Activated naive CD8-positive, alpha-beta T cell treated with anti-CD3 and anti-CD28 coated beads, Interleukin-2, amount 50 U/mL, for 16 hours (primary cell): ENCODE results near the gene DCANP1.

ENCODE experiments used
- DNase-seq: peaks from one replicate; pipeline ENCODE4 v3.0.0-alpha.2; 2020; ENCODE audit warnings: low read depth, low spot score

Gene DCANP1

DNA sequence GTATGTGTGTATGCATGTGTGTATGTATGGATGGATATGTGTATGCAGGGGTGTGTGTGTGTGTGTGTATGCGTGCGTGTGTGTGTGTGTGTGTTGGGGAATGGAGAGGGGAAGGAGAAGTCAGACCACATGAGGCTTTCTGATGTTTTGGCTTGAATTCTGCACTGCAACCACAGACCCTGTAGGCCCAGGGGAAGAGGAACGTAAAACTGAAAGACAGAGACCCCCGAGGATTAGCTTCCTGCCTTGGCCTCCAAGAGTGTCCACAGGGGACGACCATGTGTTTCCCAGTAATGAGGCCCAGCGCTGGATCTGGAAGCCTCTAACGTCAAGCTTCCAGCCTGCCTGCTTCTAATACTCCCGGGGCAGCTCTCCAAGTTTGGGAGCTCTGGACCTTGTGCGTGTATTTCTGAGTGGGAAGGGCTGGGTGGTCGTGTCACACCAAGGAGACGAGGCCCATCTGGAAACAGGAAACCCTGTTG, 5.8 kb downstream of the DCANP1 start:
- DNase-seq, result no peak

DNA sequence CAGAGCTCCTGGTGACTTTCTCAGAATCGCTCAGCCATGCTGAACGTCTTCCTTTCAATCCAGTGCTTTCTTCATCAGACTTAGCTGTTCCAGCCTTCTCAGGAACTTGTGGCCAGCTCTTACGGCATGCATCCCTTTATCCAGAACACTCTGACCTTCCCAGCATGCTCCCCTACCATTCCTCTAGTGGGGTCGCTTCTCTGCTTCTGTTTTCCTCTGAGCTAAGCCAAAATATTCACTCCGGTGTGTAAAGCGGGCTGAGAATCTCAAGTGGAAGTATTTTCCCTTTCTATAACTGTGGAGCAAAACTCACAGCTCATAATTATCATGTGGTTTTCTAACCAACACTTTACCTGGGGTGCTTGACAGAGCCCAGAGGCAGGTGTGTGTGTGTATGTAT, 6.2 kb downstream of the DCANP1 start:
- no peak for DNase-seq

DNA sequence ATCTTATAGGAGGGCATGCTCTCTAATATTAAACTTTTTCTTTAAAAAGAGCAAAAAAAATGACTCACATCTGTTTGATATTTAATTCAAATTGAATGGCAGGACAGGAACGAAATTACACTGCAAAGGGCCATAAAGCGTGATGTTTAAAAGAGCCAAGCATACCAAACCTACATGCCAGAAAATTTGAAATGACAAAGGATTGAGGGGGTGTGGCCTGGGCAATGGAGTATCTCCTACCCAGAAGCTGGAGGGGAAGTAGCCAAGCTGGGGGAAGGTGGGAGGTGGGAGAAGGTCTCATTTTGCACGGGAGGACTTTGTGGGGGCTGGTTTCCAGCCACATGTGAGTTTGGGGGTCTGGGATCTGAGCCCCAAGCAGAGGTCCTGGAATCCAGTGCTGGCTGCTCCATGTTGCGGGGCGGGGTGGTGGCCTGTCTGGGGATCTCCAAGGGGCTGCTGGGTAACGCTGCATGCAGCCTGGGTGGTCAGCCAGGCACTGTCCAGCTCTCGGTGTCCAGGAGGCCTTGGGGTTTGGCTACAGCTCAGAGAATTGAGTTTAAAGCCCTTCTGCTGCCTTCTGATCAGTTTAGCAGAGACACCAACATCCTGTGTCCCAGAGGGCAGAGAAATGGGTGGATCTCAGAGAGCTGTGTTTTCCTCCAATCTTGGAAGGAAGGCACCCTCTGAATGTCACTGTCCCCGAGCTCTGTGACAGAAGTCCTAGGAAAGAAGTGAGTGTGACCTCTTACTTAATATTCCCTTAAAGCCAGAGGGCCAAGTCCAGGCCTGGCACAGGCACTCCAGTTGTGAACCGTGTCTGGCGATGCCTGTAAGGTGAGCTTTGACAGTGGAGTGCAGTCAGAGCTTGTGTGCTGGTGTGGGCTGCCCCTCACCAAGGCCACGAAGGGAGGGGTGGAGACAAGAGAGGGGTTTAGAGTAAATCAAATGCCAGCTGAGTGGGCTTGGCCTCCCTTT, 7.6 kb downstream of the DCANP1 start:
- DNase-seq, result no peak

DNA sequence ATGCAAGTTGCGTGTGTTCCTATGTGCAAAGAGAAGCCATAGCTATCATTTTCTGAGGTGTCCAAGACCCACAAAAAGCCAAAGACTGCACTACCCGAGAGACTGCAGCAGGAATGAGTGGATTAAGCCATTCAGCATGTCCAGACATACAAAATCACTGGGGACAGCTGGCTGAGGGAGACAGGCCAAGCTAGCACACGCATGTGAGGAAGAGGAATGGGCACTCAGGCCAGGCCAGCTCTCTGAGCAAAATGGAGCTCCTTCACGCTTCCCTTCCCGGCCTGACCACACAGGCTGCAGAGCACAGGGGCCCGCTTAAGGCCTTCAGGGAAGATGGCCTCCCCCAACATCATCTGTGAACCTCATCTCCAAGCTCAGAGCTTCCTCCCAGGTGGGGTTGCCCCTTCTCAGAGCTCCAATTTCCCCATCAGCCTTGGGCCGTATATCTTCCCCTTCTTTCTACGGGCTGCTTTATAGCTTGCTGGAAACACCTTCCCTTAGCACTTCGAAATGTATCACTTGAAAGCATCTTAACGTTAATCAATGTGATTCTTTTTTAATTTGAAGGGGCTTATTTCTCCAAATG, 8.4 kb downstream of the DCANP1 start:
- DNase-seq, result no peak

DNA sequence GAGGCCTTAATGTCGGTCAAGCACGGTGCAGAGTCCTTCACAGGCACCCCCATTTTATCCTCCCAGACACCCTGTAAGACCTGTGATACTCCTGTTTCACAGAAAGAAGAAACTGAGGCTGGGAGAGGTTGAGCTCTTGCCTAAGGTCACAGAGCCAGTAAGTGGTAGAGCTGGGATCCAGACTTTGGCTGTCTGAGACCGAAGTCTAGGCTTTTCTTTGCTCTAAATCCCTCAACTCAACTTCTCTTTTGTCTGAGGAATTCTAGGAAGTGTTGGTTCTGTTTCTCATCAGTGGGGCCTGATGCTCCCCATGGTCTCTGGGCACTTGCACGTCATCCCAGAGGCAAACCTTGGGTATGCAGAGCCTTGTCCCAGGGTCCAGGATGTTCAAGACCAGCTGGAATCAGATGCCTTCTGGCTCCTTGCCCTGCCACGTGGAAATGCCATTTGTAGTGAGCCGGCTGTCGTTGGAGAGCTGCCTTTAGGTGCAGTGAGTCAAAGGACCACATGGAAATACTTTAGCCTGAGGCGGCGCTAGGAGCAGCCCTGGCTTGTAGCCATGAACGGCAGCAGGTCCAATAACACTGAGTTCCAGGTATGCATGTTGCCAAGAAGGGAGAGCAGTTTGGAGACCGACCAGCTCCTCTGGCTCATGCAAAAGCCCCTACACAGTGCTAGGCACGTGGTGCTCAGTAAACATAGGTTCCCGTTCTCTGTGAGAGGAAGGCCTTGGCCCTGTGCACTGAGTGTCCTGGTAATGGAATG, 9.2 kb downstream of the DCANP1 start:
- no peak for DNase-seq

DNA sequence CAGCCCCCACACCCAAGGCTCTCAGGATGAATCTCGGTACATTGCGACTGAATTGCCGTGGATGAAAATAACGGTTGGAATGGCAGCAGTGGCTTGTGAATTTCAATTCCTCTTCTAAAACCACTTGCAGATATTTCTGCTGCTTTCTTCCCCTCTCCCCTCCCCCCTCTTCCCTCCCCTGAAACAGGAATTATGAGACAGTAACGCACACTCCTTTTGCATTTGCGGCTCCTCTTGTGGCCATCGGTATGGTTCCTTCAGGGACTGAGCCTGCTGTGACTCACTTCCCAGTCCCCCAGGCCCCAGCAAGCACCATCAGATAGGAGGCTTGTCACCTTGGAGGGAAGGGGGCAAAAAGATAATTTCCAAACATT, 9.7 kb downstream of the DCANP1 start:
- DNase-seq, result no peak

DNA sequence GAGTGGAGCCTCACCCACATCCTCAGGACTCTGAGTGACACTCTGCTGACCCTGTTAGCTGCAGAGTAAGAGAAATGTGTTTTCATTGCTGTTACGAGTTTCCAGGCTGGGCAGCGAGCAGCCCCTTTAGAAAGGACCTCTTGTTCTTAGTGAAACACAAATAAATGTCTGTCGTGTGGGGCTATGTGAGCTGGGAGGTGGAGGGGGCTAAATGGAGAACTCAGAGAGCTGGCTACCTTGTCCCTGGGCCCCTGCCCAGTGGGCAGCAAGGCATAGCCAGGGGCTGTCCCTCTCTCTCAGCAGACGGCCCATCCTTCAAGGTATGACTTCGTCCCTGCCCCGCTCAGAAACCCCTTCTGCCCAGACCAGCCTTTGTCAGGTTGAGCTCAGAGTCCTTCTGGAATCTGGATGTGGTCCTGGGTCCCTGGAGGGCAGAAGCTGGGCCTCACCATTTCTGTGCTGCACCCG, 10.2 kb downstream of the DCANP1 start:
- DNase-seq, result no peak

DNA sequence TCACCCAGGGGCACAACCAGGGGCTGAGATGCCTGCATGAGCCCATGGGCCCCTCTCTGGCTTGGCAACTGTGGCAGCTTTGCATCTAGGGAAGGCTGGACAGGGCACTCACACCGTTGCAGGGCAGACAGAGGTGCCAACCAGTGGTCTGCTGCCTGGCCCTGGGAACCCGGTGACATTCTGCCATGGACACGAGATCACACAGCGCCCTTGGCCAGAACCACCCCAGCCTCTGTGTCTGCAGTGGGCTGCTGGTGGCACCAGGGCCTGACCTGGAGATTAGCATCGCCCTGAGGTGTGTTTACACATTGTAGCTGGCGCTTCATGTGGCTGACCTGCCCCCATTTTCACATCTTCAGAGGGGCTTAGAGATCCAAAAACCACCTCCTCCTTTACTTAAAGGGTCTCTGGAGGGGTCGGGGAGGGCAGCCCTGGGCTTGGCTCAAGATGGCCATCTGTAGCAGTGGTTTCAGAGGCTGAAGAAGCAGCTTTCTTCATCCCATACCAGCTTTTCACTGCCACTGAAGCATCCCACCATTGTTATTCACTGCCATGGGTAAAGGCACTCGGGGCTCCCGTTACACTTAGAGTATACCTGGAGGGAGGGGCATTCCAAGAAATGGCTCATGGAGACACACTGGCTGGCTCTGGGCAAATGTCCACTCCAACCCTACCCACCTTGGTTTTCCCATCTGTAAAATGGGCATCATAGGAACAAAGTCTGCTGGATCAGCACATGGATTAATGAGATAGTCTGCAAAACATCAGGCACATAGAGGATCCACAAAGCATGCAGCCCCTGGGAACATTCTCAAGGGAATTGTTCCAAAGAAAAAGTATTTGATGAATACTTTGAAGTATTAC, 11.4 kb downstream of the DCANP1 start:
- DNase-seq, result no peak

DNA sequence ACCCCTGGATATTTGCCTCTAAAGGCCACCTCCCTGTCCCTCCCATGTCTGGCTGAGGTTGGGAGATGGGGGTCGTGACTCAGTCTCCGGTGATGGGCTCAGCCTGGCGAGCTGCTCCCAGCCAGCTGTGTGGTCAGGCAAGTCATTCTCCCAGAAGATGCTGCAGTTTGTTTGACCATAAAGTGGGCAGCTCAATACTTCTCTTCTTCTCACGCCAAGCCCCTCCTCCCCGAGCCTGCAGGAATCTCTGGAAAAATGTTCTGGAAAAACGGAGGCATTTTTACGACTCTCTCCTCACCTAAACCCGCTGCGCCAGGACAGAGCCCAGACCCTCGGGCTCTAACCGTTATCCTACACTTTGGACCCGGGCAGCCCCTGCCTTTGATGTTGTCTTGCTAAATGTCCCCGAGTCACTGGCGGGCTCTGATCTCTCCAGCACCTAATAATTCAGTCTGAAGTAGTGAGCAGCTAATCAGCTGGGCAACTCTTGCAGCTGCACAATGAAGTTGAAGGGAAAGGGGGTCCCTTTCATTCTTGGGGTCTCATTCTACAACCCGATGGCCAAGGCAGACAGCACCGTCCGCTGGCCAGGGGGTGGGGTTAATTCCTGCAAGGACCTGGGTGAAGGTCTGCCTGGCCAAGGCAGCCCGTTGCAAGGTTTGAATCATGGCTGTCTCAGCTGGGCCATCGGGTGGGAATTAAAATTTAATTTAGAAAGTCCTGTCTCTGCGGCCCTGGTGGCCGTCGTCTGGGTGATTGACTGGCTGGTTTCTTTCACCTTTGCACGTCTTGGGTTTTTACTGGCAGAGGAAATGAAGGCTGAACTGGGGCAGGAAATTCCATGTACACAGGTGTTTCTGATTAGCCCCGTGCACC, 12.3 kb downstream of the DCANP1 start:
- no peak for DNase-seq

DNA sequence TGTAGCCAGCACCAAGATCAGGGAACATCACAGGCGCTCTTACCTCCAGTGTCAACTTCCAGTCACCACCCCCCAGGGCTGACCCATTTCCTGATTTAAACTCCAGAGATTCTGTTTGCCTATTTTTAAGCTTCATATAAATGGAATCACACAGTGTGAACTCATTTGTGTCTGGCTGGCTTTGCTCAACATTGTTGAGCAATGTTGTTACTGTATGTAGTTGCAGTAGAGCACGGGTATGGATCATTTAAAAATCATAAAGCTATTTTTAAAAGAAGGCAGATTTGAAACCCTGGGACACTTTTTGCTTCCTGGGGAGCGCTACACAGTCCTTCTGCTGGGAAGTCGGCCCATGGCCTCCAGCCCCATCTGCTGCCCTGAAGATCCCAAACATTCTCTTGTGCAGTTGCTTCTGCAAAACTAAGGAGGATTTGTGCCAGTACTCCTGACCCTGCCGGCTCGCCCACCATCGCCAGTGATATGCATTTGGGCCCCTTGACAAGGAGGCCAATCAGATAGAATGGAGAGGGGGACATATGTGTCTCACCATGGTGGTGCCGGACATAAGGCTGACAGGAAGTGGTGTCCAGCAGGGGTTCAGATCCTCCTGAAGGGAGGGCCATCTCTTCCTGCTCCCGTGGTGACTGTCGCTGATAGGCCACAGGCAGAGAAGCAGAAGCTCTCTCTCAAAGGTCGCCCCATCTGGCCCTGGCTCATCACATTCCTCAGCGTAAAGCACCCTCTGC, 13.3 kb downstream of the DCANP1 start:
- DNase-seq, result no peak

DNA sequence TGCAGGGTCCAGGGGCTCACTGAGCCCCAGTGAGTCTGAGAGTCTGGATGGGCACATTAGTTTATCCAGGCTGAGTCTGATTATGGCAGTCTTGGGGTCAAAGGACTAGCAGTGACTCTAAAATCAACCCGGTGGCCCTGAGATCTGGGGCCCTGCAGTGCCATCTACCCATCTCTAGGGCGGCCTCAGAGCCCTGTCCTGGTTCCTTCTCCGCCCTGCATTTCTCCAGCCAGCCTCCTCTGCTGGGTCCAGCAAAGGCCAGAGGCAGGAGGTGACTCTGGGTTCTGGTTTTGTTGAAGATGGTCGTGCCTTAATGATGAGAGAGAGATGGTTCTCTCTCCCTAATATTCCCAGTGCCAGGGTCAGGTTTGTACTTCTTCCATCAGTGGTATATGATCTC, 15.0 kb downstream of the DCANP1 start:
- DNase-seq, result no peak

DNA sequence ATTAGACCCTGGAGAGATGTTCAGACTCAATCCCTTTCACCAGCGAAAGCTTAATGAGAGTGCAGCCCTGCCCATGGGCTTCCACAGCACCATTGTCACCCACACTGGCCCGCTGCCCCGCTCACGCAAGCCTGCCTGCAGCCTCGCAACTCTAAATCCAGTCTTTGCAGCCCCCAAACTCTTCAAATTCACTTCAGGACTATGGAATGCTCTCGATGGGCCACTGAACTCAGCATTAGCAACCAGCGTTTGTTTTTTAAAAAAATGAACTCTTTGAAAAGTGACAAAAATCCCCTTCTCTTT, 17.1 kb downstream of the DCANP1 start:
- DNase-seq, result no peak

DNA sequence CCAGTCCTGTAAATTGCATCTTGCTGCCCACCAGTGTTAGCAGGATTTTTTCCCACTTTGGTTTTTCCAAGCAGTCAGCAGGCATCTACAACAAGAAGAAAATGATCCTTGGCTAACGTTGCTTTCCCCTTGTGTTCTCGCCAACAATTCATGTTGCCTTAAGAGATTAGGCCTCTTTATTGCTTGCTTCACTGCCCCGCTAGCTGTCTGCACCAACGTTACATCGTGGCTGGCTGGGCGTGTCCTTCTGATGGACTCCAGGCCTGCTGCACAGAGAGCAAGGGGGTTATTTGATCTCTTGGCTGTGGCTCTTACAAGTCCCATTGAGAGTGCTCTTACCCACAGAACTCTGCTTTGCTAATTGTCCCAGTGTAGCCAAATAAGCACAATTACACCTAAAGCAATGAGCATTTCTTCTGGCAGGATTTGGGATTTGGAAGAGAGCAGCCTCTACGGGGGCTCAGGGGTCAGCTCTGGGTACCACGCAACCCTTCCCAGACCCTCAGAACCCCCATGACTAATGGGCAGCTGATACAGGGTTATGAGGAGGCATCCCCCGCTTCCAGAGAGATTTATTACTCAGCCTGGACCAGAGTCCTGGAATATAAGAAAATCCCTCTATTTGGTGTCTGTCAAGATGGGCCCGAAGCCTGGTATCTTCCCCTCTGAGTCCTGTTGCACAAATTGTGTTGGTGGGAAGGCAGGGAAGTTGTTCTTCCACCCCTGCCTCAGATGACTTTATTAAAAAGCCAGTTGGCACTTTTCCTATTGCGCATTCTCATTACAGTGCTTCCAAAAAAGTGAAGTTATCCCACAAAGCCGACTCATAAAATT, 17.6 kb downstream of the DCANP1 start:
- DNase-seq, result no peak

DNA sequence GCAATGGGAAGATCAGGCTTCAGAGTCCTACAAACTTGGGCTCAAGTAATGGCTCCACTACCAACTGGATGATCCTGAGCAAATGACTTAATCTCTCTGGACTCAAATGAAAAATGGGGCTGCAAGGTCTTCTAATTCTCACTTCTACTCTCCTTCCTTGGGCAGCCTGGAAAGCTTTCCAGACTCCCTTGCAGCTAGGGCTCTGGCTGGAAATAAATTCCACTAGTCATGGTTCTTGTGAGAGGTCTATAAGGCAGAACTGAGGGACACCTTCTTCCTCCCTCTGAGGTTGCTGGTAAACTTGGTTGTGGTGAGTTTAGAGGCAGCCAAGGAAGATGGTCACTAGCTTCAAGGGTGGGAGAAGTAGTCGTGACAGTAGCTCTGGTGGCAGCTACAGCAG, 18.6 kb downstream of the DCANP1 start:
- DNase-seq, result no peak

DNA sequence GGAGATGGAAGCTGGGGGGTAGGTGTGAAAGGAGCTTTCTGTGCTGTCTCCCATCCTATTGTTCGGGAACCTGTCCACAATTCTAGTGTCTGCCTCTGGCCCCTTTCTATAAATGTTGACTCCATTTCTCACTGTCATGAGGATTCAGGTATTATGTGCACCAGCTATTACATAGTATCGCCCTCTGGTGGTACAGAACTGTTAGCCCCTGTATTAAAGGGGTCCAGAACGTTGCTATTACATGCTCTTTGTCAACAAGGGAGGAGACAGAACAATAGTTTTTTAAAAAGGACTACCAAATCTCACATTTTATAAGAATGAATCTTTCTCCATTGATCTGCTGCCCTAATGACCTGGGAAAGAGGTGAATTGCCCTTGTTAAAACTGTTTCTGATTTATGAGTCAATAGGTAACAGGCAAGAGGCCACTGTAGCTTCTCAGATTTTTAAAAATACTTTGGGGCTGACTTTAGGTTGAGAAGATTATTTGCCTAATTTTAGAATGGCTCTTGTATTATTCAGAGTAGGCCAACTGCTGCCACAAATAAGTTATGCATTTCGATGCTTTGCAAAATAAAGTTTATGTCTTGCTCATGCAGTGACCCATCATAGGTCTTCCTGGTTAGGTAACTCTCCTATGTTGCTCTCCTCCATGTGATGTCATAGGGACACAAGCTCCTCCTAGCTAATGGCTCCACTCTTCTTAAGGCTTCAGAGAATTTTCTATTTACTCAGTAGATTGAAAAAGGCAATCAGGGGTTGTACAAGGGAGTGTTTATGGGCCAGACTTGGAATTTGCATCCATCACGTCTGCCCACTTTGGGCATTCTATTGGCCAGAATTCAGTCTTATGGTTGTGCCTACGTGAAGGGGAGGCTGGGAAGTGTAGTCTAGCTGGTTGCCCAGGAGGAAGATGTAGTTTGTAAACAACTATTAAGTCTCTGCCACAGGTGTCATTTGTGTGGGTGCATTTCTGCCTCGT, 20.8 kb downstream of the DCANP1 start:
- DNase-seq, result no peak

DNA sequence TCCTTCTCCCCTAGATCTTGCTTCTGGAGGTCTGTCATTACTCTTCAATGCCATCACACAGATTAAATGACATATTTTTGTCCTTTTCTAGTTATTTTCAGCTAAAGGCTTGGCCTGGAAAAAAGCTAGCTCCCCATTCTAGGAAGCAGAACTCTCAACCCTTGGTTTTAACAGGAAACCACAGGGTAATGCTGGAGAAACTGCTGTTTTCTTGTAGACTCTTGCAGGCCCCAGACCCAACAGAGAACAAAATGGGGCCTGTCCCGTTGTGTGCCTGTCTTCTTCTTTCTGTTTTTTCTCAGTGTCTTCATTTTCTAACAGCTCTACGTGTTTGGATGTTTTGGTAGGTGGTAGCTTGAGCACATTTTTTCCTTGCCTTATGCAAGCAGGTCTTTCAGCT, 21.5 kb downstream of the DCANP1 start:
- DNase-seq, result no peak

DNA sequence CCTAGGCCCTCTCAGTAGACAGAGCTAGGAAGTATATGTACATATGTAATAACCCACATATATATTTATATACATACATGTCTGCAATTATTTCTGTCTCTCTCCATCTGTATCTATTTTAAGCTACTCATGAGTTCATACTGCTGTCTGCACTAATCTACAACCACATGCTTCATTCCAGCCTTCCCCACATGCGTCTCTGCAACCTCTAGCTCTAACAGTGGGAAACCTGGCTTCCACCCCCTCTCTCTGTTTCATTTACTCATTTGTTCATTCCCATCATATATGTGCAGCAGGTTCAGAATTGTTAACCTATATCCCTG, 23.3 kb downstream of the DCANP1 start:
- no peak for DNase-seq
